GDM1 (cell line): Measurements from ENCODE around the gene CREB3L2.
"Not testable (repeated sequence)": the region's sequence is repeated elsewhere in the genome, so short reads cannot be mapped to it uniquely, and the experiment has no call there.

Experiments
- DNase-seq: peaks from one replicate; lab custom pipeline; 2025; lab: John Stamatoyannopoulos, UW

The CREB3L2 gene

GRCh38 chr7:137836541-137836940 is 165.3 kb downstream of the CREB3L2 start:
- no peak for DNase-seq

GRCh38 chr7:137836113-137836509 is 165.8 kb downstream of the CREB3L2 start:
- DNase-seq: no peak

GRCh38 chr7:137835486-137836112 is 166.3 kb downstream of the CREB3L2 start:
- DNase-seq: no peak

- DNase-seq: no peak
Observed at GRCh38 chr7:137834552-137834951, 167.3 kb downstream of the CREB3L2 start.

- not testable (repeated sequence) for DNase-seq
Observed at GRCh38 chr7:137832990-137833389, 168.9 kb downstream of the CREB3L2 start.

- no peak for DNase-seq
Observed at GRCh38 chr7:137832382-137832781, 169.5 kb downstream of the CREB3L2 start.

- DNase-seq: not testable (repeated sequence)
Observed at GRCh38 chr7:137831555-137831954, 170.3 kb downstream of the CREB3L2 start.

GRCh38 chr7:137829337-137829992 is 172.4 kb downstream of the CREB3L2 start:
- DNase-seq: no peak

GRCh38 chr7:137828456-137828855 is 173.4 kb downstream of the CREB3L2 start:
- no peak for DNase-seq

- no peak for DNase-seq
Observed at GRCh38 chr7:137825489-137825888, 176.4 kb downstream of the CREB3L2 start.
